Kasumi-1 (cell line): Measurements from ENCODE around the gene GRIN2A.

Experiments used
- DNase-seq, 2 experiments: peaks; one replicate each; lab custom pipeline; 2025; lab: John Stamatoyannopoulos, UW

GRIN2A gene

GRCh38 chr16:10031473-10031872 lies 150.8 kb downstream of the GRIN2A start:
- DNase-seq = no peak

DNA sequence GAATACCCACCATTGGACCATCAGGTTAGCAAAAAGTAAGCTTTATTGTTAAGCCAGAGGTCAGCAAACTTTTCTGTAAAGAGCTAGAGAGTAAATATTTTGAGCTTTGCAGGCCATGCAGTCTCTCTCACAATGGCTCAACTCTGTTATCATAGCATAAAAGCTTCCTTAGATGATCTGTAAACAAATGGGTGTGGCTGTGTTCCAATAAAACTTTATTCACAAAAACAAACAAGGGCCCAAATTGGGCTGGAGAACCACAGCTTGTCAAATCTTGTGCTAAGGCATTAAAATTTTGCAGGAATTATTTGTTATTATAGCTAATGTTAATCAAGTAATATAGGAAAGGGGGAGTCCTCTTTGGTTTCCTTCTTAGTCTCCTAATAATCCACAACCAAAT lies 153.6 kb downstream of the GRIN2A start:
- DNase-seq = no peak

DNA sequence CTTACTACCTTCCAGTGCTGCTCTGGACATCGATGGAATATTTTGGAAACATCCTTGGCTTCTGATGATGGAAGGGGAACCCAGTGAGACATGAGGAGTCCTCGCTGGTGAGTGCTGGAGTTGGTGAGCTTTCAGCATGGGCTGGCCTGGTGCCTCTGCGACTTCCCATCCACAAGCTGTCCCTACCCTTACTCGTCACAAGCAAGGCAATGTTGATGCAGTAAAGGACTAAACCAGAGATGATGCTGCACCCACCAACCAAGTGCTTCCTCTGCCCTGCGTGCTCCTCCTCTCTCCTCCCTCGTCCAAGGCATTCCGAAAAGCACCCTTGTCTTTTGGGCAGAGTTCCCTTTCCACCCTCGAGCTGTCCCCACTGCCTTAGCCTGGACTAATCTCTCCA lies 154.7 kb downstream of the GRIN2A start:
- DNase-seq = no peak

DNA sequence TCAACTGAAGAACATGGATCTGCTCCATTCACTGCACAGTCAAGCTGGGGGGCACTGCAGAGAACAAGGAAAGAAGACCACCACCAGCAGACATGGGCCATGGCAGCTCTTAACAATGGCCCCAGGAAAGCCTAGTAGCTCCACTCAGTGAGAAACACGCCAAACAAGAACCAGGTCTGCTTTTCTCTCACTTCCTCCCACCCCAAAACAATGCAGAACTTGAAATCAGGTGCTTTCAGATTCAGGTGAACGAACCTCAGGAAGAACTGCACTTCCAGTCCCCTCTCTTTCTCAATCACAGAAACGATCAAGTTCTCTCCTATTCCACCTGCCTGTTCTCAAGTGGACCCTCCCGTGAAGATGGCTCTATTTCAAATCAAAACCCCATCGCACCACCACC lies 155.6 kb downstream of the GRIN2A start:
- no peak for DNase-seq

DNA sequence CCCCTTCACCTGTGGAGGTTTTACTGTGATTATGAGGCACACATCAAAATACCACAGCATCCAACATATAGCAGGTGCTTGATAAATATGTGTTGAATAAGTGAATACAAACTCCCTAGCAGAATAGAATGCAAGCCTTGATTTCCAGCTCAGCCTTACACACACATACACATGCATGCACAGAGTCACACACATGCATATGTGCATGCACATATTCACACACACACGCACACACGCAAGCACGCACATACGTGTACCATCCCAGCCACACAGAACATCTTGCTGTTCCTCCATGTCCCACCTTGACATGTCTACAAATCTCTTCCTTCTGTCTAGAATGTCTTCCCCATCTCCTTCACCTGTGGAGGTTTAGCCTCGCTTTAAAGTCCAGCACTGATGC lies 160.1 kb downstream of the GRIN2A start:
- DNase-seq = no peak

- DNase-seq = no peak
These were observed 161.4 kb downstream of the GRIN2A start for GRCh38 chr16:10020866-10021265.

DNA sequence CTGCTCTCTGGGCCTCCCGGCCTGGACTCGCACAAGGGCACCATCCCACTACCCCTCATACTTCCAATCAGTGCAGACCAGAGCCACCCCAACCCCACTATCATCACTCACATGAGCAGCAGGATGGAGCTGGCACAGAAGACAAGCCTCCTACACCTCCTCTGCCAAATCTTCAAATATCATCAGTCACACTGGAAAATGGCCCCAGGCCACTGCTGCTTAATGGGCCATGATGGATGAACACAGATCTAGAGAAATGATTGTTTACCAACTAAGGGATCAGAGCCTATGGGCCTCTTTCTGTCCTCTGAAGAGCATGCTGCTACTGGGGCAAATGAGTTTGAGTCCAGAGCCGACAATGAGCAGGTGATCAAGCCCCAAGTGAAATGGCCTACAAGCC lies 165.5 kb downstream of the GRIN2A start:
- DNase-seq = no peak

GRCh38 chr16:10015397-10015796 lies 166.8 kb downstream of the GRIN2A start:
- DNase-seq = no peak

- no peak for DNase-seq
These were observed 168.5 kb downstream of the GRIN2A start for GRCh38 chr16:10013774-10014173.

DNA sequence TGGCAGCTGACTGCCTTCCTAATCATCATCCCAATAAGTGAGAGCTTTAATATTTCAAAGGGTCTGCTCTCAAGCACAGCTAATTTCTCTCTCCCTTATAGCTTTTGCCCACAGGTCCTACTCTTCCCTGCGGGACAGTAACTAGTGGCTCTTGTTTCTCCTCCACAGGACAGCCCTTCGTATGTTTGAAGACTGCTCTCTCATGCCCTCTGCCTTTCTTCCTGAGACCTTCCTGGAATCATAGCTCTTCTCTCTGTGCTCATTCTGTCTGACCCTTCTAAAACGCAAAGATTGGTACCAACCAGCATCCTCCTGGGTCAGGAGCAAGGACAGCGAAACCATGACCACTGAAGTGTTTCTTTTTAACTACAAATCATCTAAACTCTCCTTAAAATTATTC lies 168.9 kb downstream of the GRIN2A start:
- DNase-seq = no peak

GRCh38 chr16:10009684-10010083 lies 172.5 kb downstream of the GRIN2A start:
- DNase-seq = no peak

DNA sequence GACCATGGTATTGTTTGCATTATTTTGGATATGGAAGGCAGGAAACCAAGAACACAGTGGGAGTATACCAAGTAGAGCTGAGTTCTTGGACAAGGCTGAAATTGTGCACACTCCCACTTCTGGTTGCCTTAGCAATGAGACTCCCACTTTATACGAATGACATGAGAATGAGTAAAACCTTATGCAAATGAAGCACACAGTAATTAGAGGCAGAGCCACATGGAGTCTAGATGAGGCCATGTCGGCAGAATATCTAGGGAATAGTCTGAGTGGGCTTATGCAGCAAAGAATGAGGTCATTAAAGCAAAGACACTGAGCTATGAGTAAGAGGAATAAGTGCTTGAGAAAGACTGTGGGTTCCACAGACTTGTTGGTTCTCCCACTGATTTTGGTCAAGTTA lies 178.7 kb downstream of the GRIN2A start:
- no peak for DNase-seq

GRCh38 chr16:10001258-10001775 lies 180.9 kb downstream of the GRIN2A start:
- no peak for DNase-seq

DNA sequence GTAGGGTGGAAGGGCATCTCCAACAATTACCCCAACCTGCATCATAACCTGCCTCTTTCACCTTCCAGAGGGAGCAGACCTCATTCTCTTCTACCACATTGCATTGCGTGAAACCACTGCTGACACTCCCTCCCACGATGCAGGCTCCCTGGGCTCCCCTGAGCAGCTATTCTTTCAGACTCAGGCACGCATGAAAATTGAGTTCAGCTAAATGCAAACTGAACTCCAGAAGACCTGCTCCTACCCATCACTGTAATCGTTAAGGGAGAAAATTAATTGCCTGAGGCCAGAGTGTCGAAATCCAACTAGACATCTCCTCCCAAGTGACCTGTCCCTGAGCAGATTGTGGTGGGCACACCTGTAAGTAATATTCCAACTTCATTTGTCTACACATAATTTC lies 186.0 kb downstream of the GRIN2A start:
- no peak for DNase-seq

GRCh38 chr16:9992441-9992840 lies 189.8 kb downstream of the GRIN2A start:
- DNase-seq = no peak

DNA sequence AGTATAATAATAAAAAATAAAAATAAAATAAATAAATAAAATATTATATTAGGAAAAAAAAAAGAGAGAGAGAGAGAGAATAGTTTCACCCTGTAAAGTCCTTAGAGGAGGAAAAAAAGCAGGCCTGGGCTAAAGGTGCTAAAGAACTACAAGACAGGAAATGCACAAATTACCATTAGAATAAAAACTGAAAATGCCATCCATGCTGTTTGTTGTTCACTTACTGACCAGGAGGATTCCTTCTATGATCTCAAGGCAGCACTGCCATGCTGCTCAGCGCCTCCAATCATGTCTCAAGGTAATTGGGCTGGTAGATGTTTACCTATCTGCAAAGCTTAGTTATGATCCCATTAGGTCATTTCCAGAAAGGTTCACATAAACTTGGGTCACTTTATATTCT lies 201.2 kb downstream of the GRIN2A start:
- no peak for DNase-seq

DNA sequence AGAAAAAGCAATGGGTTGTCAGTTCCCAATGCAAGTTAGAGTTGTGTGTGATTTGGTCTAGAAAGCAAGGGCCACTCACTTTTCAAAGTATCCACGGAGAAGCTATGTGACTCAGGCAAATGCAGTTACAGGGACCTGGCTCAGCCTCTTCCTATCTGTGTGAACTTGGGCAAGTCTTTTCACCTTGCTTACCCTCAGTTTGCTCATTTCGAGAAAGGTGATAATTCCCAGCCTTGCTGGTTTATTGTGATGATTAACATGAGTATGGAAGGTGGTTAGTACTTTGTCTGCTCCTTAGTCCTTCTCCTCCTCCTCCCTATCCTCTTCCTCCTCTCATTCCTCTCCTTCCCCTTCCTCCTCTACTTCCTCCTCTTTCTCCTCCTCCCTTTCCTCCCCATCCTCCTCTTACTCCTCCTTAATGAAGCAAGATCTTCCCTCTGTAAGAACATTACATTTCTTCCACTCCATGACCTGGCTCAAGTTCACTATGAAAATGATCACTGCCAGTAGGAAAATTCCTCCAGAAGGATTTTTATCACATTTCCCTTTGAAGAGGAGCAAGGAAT lies 204.0 kb downstream of the GRIN2A start:
- DNase-seq = no peak

DNA sequence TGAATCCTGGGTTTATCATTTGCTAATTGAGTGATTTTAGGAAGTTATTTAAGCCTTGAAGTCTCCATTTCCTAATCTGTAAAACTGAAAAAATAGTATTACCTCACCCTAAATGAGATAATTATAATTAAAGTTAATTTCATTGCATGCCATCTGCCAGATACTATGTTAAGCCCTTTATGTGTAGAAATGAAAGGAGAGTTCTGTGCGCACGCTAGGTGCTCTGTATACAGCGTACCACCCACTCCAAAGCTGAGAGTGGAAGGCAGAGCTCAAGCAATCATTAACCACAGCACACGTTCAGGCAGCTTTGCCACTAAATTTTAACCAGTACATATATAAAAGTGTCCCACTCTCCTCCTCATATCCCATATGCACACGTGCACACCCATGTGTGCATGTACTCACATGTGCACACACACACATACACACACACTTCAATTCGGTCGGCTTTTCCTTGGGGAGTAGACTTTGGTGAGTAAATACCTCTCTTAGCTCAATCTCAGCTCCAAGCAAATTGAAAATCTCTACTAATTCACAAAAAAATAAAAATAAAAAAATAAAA lies 204.8 kb downstream of the GRIN2A start:
- no peak for DNase-seq

DNA sequence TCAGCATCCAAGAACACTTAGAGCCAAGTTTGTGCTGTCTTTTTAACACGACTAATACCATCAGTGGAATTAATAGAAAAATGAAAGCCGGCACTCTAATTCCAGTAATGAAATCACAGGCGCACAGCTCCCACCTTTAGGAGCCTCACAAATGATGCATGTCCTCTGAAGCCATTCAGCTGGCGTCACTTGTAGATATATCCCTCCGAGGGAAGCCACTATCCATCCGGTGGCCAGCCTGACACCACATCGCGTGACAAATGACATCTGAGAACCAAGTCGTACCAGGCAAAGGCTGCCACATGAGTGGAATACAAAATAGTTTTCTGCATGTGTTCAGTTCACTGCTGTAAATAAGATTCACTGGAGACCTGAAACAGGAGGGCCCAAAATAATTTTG lies 205.6 kb downstream of the GRIN2A start:
- no peak for DNase-seq

- DNase-seq = no peak
These were observed 210.3 kb downstream of the GRIN2A start for GRCh38 chr16:9971907-9972306.

DNA sequence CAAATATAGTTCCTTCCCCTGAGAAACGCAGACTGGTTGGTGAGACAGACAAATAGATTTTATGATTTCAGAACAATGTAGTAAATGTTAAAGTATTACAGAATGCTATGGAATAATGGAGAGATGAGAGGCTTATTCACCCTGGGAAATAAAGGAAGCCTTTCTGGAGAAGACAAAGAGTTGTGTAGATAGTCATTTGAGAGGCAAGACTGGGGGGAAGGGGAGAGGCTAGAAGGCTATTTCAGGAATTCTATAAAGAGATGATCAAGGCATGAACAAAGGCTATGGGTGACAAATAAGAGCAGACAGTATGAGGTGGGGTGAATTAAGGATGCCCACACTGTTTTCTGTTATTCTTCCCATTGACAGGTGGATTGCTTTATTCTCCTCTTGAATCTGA lies 211.4 kb downstream of the GRIN2A start:
- no peak for DNase-seq

GRCh38 chr16:9970244-9970643 lies 212.0 kb downstream of the GRIN2A start:
- DNase-seq = no peak

DNA sequence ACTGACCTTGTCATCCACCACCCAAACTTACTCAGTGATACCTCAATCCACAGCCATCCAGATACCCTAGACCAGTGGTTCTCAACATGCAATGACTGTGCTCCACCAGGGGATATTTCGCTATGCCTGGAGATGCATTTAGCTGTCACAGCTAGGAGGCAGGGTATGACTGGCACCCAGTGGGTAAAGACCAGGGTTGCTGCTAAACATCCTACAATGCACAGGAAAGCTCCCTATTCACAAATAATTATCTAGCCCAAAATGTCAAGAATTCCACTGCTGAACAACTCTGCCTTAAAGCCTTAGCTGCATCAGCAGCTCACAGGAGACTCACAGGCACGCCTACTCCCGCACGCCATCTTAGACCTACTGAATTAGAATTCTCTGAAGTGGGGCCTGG lies 212.6 kb downstream of the GRIN2A start:
- no peak for DNase-seq

GRCh38 chr16:9966569-9967157 lies 215.6 kb downstream of the GRIN2A start:
- no peak for DNase-seq
